GM21529 (cell line): ENCODE results near the gene NUP210.

Source experiments
- ATAC-seq: cut with Tn5 transposase; IDR thresholded peaks from one replicate; pipeline ENCODE4 v1.9.1; 2021; ENCODE audit not compliant: unreplicated experiment

The NUP210 gene

GRCh38 chr3:13407926-13408325, 12.2 kb downstream of the NUP210 start:
- ATAC-seq, result no peak

- no peak for ATAC-seq
Measured at GRCh38 chr3:13407475-13407874, 12.6 kb downstream of the NUP210 start.

DNA sequence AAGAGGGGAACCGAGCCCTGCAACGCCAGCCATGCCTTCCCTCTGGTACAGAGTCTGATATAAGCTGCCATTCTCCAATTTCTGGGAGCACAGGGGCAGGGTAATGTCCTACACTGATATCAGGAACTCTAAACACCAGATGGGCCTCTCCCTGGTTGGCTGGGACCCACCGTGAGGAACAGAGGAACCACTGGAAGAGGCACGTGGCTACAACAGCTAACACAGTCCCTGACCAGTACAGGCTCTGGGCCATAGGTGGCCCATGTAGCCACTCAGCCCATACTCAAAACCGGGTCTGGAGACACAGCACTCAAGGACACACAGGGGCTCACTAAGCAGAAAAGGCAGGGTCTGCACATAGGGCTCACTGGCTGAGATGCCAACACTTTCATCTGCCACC, 13.9 kb downstream of the NUP210 start:
- ATAC-seq, result no peak

DNA sequence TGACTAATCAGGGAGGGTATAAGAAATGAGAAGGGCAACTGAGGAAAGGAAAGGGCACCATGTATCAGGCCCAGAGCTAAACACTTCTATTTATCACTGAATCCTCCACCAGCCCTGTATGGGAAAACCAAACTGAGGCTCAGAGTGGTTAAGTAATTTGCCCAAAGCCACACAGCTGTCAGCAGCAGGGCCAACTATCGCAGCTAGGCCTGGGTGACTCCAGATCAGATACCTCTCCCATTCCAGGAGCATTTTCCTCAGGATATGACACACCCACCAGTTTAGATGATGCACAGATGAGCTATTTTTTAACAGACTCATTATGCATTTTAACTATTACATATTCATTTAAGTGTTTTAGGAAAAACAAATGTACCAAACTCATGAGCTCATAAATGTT, 14.5 kb downstream of the NUP210 start:
- no peak for ATAC-seq

DNA sequence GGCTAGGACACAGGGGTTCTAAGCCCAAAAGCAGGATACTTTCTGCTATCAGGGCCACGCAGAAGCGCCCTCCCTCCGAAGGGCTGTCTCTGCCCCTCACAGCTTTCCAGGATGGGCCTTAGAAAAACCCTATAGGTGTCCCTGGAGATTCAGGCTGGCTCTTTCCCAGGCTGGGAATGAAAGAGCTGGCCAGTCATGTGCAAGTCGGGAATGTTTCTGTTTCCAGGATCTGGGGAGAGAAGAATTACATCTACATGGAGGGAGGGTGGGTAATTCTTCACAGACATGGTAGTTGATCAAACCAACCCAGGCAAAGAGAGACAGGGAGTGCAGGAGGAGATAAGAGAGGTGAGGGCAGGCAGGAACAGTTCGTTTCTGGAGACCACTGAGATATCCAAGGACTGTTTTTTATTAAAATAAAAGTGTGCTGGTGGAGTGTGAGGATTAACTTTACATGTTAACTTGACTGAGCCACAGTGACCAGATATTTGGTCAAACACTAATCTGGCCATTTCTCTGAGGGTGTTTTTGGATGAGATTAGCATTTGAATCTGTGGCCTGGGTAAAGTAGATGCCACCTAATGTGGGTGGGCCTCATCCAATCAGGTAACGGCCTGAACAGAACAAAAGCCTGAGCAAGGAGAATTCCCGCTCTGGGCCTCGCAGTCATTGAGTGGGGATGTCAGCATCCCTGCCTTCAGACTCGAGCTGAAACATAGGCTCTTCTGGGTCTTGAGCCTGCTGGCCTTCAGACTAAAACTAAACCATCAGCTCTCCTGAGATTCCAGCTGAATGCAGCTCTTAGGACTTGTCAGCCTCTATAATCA, 15.3 kb downstream of the NUP210 start:
- no peak for ATAC-seq

DNA sequence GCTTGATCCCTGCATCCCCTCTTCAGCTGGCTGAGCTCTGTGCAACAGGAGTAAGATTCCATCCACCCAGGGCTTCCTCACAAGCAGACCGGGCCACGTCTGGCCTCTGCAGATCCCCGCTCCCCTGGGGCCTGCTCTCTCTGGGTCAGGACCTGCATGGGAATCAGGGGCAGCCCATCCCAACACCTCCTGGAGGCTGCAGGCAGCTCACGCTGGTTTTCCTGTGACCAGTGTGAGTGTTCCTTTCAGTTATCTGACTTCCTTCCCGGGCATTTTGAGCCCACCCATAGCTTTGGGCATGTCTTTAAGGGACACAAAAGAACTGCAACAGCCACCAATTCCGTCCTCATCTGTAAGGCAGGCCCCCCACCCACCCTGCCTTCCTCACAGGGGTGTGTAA, 16.3 kb downstream of the NUP210 start:
- no peak for ATAC-seq

DNA sequence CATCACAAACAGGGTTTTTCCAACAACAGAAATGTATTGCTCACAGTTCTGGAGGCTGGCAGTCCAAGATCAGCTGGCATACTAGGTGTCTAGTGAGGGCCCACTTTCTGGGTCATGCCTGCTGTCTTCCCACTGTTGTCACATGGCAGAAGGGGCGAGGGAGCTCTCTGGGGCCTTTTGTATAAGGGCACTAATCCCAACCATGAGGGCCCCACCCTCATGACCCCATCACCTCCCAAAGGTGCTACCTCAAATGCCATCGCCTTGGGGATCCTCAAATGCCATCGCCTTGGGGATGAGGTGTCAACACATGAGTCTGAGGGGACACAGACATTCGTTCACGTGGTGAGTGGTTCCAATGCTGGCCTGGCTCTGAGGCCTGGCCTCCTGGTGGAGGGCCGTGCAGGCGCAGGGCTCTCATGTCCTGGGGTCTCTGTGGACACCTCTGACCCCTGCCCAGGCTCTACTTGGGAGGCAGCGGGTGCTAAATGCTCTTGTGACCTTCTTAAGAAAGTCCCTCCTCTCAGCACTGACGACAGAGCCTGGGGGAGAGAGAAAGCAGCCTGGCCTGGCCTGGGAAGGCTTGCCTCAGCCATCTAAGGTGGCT, 16.8 kb downstream of the NUP210 start:
- ATAC-seq, result no peak

GRCh38 chr3:13401149-13401548, 19.0 kb downstream of the NUP210 start:
- no peak for ATAC-seq

DNA sequence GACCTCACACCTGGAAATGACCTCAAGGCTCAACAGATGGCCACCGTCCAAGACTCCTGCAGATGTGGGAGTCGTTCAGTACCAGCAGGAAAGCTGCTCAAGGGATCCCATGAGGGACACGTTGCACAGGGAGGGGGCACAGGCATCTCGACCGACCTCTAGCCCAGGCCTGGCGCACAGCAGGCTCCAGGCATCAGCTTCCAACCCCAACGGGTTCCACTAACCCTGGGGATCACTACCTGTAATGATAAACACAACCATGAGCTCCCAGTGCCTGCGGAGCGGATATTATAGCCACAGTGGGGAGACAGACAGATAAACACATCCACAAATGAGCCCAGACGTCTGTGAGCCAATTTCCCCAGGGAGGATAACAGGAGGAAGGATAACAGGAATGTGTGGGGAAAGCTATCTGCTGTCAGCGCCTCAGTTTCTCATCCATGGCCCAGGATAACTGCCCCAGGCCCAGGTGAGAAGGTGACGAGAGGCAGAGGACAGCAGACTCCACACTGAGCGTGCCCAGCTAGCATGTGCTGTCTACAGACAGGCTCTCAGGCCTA, 19.9 kb downstream of the NUP210 start:
- no peak for ATAC-seq

GRCh38 chr3:13399603-13400002, 20.5 kb downstream of the NUP210 start:
- no peak for ATAC-seq

GRCh38 chr3:13397316-13397715, 22.8 kb downstream of the NUP210 start:
- no peak for ATAC-seq

- ATAC-seq, result no peak
Measured at GRCh38 chr3:13394363-13394762, 25.8 kb downstream of the NUP210 start.

GRCh38 chr3:13393427-13394360, 26.4 kb downstream of the NUP210 start:
- no peak for ATAC-seq

DNA sequence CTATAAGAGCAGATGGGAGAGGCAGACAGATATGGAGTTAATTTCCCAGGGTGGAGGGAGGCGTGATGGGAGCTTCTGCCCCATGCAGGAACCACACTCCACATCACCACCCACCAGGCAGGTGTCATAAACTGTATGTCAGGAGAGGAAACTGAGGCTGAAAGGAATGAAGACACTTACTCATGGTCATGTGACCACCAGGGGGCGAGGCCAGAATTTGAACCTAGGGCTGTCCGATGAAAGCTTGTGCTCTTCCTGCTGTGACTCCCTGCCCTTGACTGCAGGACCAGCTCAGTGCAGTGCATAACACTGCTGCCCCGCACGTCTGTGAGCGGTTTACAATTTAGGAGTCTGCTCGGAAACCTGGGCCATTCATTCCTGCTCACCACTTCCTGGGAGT, 28.8 kb downstream of the NUP210 start:
- ATAC-seq, result no peak

DNA sequence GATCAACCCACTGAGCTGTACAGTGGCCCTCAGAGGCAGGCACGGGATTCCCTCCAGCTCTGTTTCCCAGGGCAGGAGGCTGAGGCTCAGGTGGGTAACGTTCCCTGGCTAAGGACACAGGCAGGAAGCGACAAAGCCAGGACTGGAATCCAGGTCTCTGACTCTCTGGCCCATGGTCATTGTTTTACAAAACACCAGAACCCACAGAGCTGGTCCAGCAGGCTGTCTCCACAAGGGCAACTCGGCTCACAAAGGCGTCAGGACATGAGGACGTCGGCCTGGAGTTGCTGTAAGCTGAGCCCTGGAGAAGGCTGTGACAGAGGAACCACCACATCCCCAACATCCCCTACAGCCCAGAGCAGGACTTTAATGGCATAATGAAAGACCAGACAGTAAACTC, 30.7 kb downstream of the NUP210 start:
- no peak for ATAC-seq

GRCh38 chr3:13388816-13389215, 31.3 kb downstream of the NUP210 start:
- ATAC-seq, result no peak

- no peak for ATAC-seq
Measured at GRCh38 chr3:13385373-13385965, 34.7 kb downstream of the NUP210 start.

DNA sequence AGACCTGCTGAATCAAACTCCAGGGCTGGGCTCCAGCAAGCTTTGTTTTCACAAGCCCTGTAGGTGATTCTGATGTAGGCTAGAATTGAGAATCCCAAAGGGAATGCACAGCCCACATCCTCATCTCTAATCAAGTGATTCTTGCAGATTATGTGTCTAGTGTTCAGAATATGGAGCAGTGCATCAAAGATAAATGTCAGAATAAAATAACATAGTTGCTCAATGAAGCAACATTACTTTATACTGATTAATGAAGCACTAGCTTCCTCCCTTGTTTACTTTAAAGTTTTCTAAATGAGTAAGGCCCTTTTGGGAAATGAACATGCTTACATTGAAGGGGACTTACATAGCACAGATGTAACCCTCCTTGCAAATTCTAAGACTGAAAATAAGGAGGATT, 39.2 kb downstream of the NUP210 start:
- ATAC-seq, result no peak

GRCh38 chr3:13379201-13379830, 40.8 kb downstream of the NUP210 start:
- ATAC-seq, result no peak

DNA sequence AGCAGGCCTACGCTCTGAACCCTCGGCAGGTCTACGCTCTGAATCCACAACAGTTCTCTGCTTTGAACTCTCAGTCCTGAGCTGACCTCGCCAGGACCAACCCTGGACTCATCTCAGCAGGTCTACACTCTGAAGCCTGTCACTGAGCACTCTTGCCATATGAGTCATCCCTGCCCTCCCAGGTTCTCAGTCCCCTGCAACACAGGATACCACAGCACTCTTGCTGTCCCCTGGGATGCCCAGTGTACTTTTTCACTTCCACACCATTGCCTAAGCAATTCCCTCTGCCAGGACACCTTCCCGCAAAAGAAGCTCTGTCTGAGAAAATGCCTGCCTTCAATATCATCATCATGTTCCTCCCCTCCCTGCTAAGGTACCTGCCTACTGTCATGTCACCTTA, 42.0 kb downstream of the NUP210 start:
- ATAC-seq, result peak; percentile 90
